GM12878 (cell line): Measurements from ENCODE around the gene SOX30. TPM values are rescaled to one million over a fixed set of nuclear protein-coding genes. Genes with fewer than 3 reads are reported as not detected.

Source experiments
- ATAC-seq: fragments of 200-7000 bp; cut with Tn5 transposase; 3 replicates; pipeline ENCODE4 v1.9.1; 2020; ENCODE audit warnings: mild to moderate bottlenecking, moderate library complexity
- BruUV-seq: library from RNA; stranded (reverse); fragments of 400-500 nt; replicated peaks from 2 replicates; lab custom pipeline; 2021; lab: Mats Ljungman, UMichigan
- CTCF ChIA-PET: fragments of 300-600 bp; sonication (Branson Sonifier 250); formaldehyde crosslinking; extraction: SDS; loops from one replicate; lab custom pipeline; 2021; ENCODE audit warnings: inconsistent platforms; lab: Yijun Ruan, JAX
- POLR2A ChIA-PET: fragments of 350-600 bp; formaldehyde crosslinking; extraction: SDS; loops from one replicate; lab custom pipeline; 2021; ENCODE audit warnings: inconsistent platforms; lab: Charles Lee
- RAD21 ChIA-PET: fragments of 300-600 bp; sonication (Branson Sonifier 250); formaldehyde crosslinking; loops from one replicate; lab custom pipeline; 2023; ENCODE audit warnings: antibody characterized with exemption; ENCODE audit not compliant: unreplicated experiment; lab: Charles Lee
- SMC1A ChIA-PET: fragments of 300-600 bp; sonication (Branson Sonifier 250); formaldehyde crosslinking; loops from one replicate; lab custom pipeline; 2023; ENCODE audit not compliant: unreplicated experiment, uncharacterized antibody; lab: Charles Lee
- DNase-seq: peaks from one replicate; pipeline ENCODE4 v3.0.0-alpha.2; 2011; ENCODE audit warnings: low read depth, low spot score
- FAIRE-seq: peaks from 3 replicates; lab custom pipeline; 2011; peaks lifted over from hg19 to GRCh38; lab: Jason Lieb, UNC
- H2AFZ ChIP-seq: 2 replicates; pipeline ENCODE4 v1.6.0; 2011; ENCODE audit warnings: low read depth, low read length, control low read depth; ENCODE audit not compliant: control insufficient read depth
- H3K27ac ChIP-seq: 2 replicates; pipeline ENCODE4 v1.5.1; 2011; ENCODE audit warnings: control low read depth; ENCODE audit not compliant: control insufficient read depth, insufficient read depth
- H3K27me3 ChIP-seq, 2 experiments: replicated peaks in 1 of 2; 2 replicates each; pipeline versions ENCODE4 v1.6.0 to v1.6.1; 2011; ENCODE audit warnings: low read length in 1 of 2; ENCODE audit not compliant: control insufficient read depth in 2 of 2, insufficient read depth in 2 of 2
- H3K36me3 ChIP-seq, 2 experiments: 2 replicates each; pipeline ENCODE4 v1.5.1; 2011; ENCODE audit warnings: low read length in 1 of 2; ENCODE audit not compliant: control insufficient read depth in 2 of 2, insufficient read depth in 2 of 2
- H3K4me1 ChIP-seq: 2 replicates; pipeline ENCODE4 v1.6.1; 2011; ENCODE audit warnings: mild to moderate bottlenecking, low read length, moderate library complexity, mixed read lengths; ENCODE audit not compliant: control insufficient read depth, insufficient read depth
- H3K4me2 ChIP-seq: 2 replicates; pipeline ENCODE4 v1.6.0; 2011; ENCODE audit warnings: control low read depth; ENCODE audit not compliant: control insufficient read depth, insufficient read depth
- H3K4me3 ChIP-seq: fragments of 200-600 bp; sonication (generic); 2 replicates; pipeline ENCODE4 v1.5.1; 2016
- H3K79me2 ChIP-seq: 2 replicates; pipeline ENCODE4 v1.6.0; 2011; ENCODE audit warnings: low read length; ENCODE audit not compliant: control insufficient read depth, insufficient read depth
- H3K9ac ChIP-seq: 2 replicates; pipeline ENCODE4 v1.8.0; 2011; ENCODE audit warnings: low read length, control low read depth, mixed read lengths; ENCODE audit not compliant: control insufficient read depth, insufficient read depth
- H3K9me3 ChIP-seq: replicated peaks from 3 replicates; pipeline ENCODE4 v1.5.1; 2011; ENCODE audit warnings: mild to moderate bottlenecking, low read length; ENCODE audit not compliant: control insufficient read depth, insufficient read depth
- H4K20me1 ChIP-seq: 2 replicates; pipeline ENCODE4 v1.6.0; 2011; ENCODE audit not compliant: control insufficient read depth, insufficient read depth
- IRF4 ChIP-seq: IDR thresholded peaks from 2 replicates; pipeline ENCODE4 v1.6.1; 2011; ENCODE audit warnings: low read depth, low read length
- ZSCAN29 ChIP-seq: fragments of 450-650 bp; IDR thresholded peaks from 2 replicates; pipeline ENCODE4 v1.6.1; 2017; ENCODE audit warnings: mild to moderate bottlenecking, moderate library complexity
- WGBS: methylation state at CpG from one replicate; pipeline ENCODE4 v1.1.6; 2016; ENCODE audit warnings: low lambda C conversion rate; ENCODE audit not compliant: insufficient replicate concordance, insufficient coverage; ENCODE audit errors: missing lambda C conversion rate; 5-methylcytosine and 5-hydroxymethylcytosine counted together
- in situ Hi-C: fragments of 300-500 bp; cut with MboI; formaldehyde crosslinking; loops from 9 replicates; pipeline ENCODE4 v1.14.3; 2018; ENCODE audit warnings: mixed read lengths
- intact Hi-C: fragments of 100-400 bp; cut with micrococcal nuclease; formaldehyde crosslinking; loops from one replicate; pipeline ENCODE4 v1.14.2; 2022; ENCODE audit not compliant: unreplicated experiment
- polyA plus RNA-seq, 11 experiments: library from polyadenylated mRNA; depleted of rRNA in 4 of 11; unstranded in 6 of 11; stranded (reverse) in 5 of 11; fragments of >200 nt; fragmentation: Nextera tagmentation in 4 of 11; fragmentation: Illumina TruSeq in 1 of 11; extraction: Ambion mirVana in 4 of 11; extraction: Trizol in 1 of 11; gene quantifications; 1 replicate in 1 of 11; 2 replicates in 10 of 11; pipeline versions ENCODE4 v1.2.1 to v1.2.3, GENCODE V29; 2011 to 2016; ENCODE audit warnings: inconsistent platforms in 2 of 11, missing spikeins in 2 of 11, low read depth in 1 of 11
- total RNA-seq, 4 experiments: library from RNA; depleted of rRNA in 3 of 4; stranded (reverse); fragments of >200 nt in 3 of 4; fragmentation: Illumina TruSeq in 1 of 4; extraction: Trizol in 1 of 4; gene quantifications; 2 replicates each; pipeline versions ENCODE4 v1.2.1 to v1.2.3, GENCODE V29; 2013 to 2021
- TF ChIP-seq, protein P1 (sequence below): fragments of 450-650 bp; IDR thresholded peaks from 2 replicates; pipeline ENCODE4 v1.6.1; 2016; ENCODE audit warnings: mild to moderate bottlenecking

The SOX30 gene
- total and polyA plus RNA-seq, 10 of the 15 experiments (the other 5 are each of a cell fraction or from before 2014, with no cell fraction given): 0.06 to 0.32 (median 0.10) TPM; not detected in 2

DNA sequence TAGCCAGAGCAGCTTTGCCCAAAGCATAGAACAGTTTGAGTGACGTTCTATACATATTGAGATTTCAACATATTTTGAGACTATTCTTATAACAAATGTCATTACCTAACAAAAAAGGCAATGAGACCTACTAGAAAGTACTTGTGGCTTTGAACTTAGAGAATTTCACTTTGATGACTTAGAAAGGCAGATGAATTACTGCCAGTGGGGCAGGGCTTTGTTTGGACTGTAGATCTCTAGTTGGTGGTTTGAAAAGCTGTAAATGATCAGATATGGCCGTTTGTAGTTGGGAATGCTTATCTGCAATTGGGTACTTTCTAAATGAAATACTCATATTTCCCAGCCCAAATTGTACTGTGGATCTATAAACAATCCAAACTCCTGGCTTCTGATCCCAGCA, 28.1 kb downstream of the SOX30 start:
- no TSS peak for BruUV-seq
- Histone ChIP-seq H3K27ac (no peak overlapping the region), H3K4me3 (no peak overlapping the region), H3K9ac (no peak overlapping the region), H3K4me2 (no peak overlapping the region), H2AFZ (no peak overlapping the region), H3K4me1 (no peaks in the 10 kb centered on the region)
- intact Hi-C loops (no loop called here), in situ Hi-C loops (no loop called here)
- ChIA-PET POLR2A (no interaction called here), CTCF (interaction anchor here (0.9 kb wide), 1 partner anchor 17 kb away, joined by 3 read pairs; no protein-coding TSS in a partner anchor), RAD21 (no interaction called here), SMC1A (interaction anchor here (1.3 kb wide), 1 partner anchor 11 kb away, joined by 4 read pairs; no protein-coding TSS in a partner anchor)
- WGBS: 16% methylated on average over 2 of the region's 2 CpGs
- ATAC-seq: no peak; the same call in 2 of the 3 replicates
- FAIRE-seq: no peak
- DNase-seq: no peak
- TF ChIP-seq, protein P1, sequence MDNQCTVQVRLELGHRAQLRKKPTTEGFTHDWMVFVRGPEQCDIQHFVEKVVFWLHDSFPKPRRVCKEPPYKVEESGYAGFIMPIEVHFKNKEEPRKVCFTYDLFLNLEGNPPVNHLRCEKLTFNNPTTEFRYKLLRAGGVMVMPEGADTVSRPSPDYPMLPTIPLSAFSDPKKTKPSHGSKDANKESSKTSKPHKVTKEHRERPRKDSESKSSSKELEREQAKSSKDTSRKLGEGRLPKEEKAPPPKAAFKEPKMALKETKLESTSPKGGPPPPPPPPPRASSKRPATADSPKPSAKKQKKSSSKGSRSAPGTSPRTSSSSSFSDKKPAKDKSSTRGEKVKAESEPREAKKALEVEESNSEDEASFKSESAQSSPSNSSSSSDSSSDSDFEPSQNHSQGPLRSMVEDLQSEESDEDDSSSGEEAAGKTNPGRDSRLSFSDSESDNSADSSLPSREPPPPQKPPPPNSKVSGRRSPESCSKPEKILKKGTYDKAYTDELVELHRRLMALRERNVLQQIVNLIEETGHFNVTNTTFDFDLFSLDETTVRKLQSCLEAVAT: no peak
- TF ChIP-seq ZSCAN29: no peak
- TF ChIP-seq, all 136 proteins: peak for 0
- H3K27me3 ChIP-seq: no peaks in the 10 kb centered on the region
- no peaks in the 10 kb centered on the region for H3K36me3 ChIP-seq
- no peaks in the 10 kb centered on the region for H3K79me2 ChIP-seq
- H4K20me1 ChIP-seq: no peaks in the 10 kb centered on the region
- H3K9me3 ChIP-seq: no peaks in the 10 kb centered on the region

GRCh38 chr5:157620776-157621175, 31.5 kb downstream of the SOX30 start:
- ChIA-PET RAD21 (no interaction called here), SMC1A (interaction anchor here (4.8 kb wide), 1 partner anchor 12 kb away, joined by 17 read pairs; no protein-coding TSS in a partner anchor), CTCF (no interaction called here), POLR2A (no interaction called here)
- Histone ChIP-seq H3K4me3 (no peak overlapping the region), H4K20me1 (no peaks in the 10 kb centered on the region), H3K9ac (no peak overlapping the region), H2AFZ (no peak overlapping the region), H3K9me3 (no peaks in the 10 kb centered on the region), H3K79me2 (no peaks in the 10 kb centered on the region), H3K27me3 (no peaks in the 10 kb centered on the region), H3K4me2 (no peak overlapping the region), H3K27ac (no peak overlapping the region), H3K36me3 (no peaks in the 10 kb centered on the region), H3K4me1 (no peaks in the 10 kb centered on the region)
- FAIRE-seq (no peak), DNase-seq (no peak), ATAC-seq (no peak)
- no TSS peak for BruUV-seq
- intact Hi-C loops (no loop called here), in situ Hi-C loops (no loop called here)
- TF ChIP-seq IRF4: no peak
